ENCODE measurements around the gene PNLIPRP3.

PNLIPRP3 gene

GRCh38 chr10:116451711-116452337, 24.2 kb downstream of the PNLIPRP3 start:
- no peak for DNase-seq

GRCh38 chr10:116452338-116452720, 24.7 kb downstream of the PNLIPRP3 start:
- DNase-seq: no peak

- DNase-seq: no peak
Measured at GRCh38 chr10:116457488-116457887, 29.8 kb downstream of the PNLIPRP3 start.

GRCh38 chr10:116460219-116460618, 32.6 kb downstream of the PNLIPRP3 start:
- DNase-seq: no peak

- DNase-seq: no peak
Measured at GRCh38 chr10:116461680-116462079, 34.0 kb downstream of the PNLIPRP3 start.

- DNase-seq: no peak
Measured at GRCh38 chr10:116464257-116464656, 36.6 kb downstream of the PNLIPRP3 start.

GRCh38 chr10:116465546-116465945, 37.9 kb downstream of the PNLIPRP3 start:
- no peak for DNase-seq

GRCh38 chr10:116466715-116467422, 39.2 kb downstream of the PNLIPRP3 start:
- DNase-seq: no peak

- DNase-seq: no peak
Measured at GRCh38 chr10:116469437-116469836, 41.8 kb downstream of the PNLIPRP3 start.

GRCh38 chr10:116470071-116470470, 42.4 kb downstream of the PNLIPRP3 start:
- no peak for DNase-seq

- DNase-seq: peak; percentile 16
Measured at GRCh38 chr10:116470768-116471415, 43.2 kb downstream of the PNLIPRP3 start.

GRCh38 chr10:116472891-116473290, 45.2 kb downstream of the PNLIPRP3 start:
- DNase-seq: no peak

GRCh38 chr10:116475866-116476265, 48.2 kb downstream of the PNLIPRP3 start:
- DNase-seq: no peak

- DNase-seq: no peak
Measured at GRCh38 chr10:116476461-116476860, 48.8 kb downstream of the PNLIPRP3 start.

GRCh38 chr10:116477986-116478664, 50.5 kb downstream of the PNLIPRP3 start:
- DNase-seq: no peak

- DNase-seq: no peak
Measured at GRCh38 chr10:116486770-116487448, 59.3 kb downstream of the PNLIPRP3 start.

- no peak for DNase-seq
Measured at GRCh38 chr10:116487522-116488430, 60.1 kb downstream of the PNLIPRP3 start.

- no peak for DNase-seq
Measured at GRCh38 chr10:116489460-116489859, 61.8 kb downstream of the PNLIPRP3 start.

- no peak for DNase-seq
Measured at GRCh38 chr10:116490028-116490662, 62.5 kb downstream of the PNLIPRP3 start.

- DNase-seq: no peak
Measured at GRCh38 chr10:116504786-116505185, 77.1 kb downstream of the PNLIPRP3 start.

- no peak for DNase-seq
Measured at GRCh38 chr10:116510565-116510964, 82.9 kb downstream of the PNLIPRP3 start.

Data from 8988T (cell line).